HepG2 (cell line): ENCODE results near the gene CIAO2A. TPM values are rescaled to one million over a fixed set of nuclear protein-coding genes. Genes with fewer than 3 reads are reported as not detected.
A peak's percentile ranks its signal among the peaks of the same experiment; 100 is the strongest.

Experiments
- ARID2 ChIP-seq: sonication (generic); formaldehyde crosslinking; IDR thresholded peaks from 2 replicates; pipeline ENCODE4 v1.8.1; 2022; ENCODE audit warnings: mild to moderate bottlenecking, missing genetic modification reagents, borderline replicate concordance
- CC2D1A ChIP-seq: sonication (generic); formaldehyde crosslinking; IDR thresholded peaks from 2 replicates; pipeline ENCODE4 v1.8.1; 2023; ENCODE audit warnings: mild to moderate bottlenecking, missing genetic modification reagents
- ESRRA ChIP-seq: sonication (generic); formaldehyde crosslinking; IDR thresholded peaks from 2 replicates; pipeline ENCODE4 v1.5.1; 2020; ENCODE audit warnings: mild to moderate bottlenecking, low read depth, missing genetic modification reagents
- GPN1 ChIP-seq: sonication (generic); formaldehyde crosslinking; IDR thresholded peaks from 2 replicates; pipeline ENCODE4 v1.5.1; 2020; ENCODE audit warnings: missing genetic modification reagents, borderline replicate concordance
- ISX ChIP-seq: sonication (generic); formaldehyde crosslinking; conservative IDR thresholded peaks from 2 replicates; pipeline ENCODE4 v1.5.0; 2020; ENCODE audit warnings: missing genetic modification reagents
- MED8 ChIP-seq: sonication (generic); formaldehyde crosslinking; IDR thresholded peaks from 2 replicates; pipeline ENCODE4 v1.8.1; 2023; ENCODE audit warnings: mild to moderate bottlenecking, missing genetic modification reagents; ENCODE audit not compliant: insufficient replicate concordance
- PAX8 ChIP-seq: sonication (generic); formaldehyde crosslinking; IDR thresholded peaks from 2 replicates; pipeline ENCODE4 v1.8.0; 2022; ENCODE audit warnings: mild to moderate bottlenecking, missing genetic modification reagents, borderline replicate concordance
- PRMT3 ChIP-seq: sonication (generic); formaldehyde crosslinking; IDR thresholded peaks from 2 replicates; pipeline ENCODE4 v1.8.1; 2022; ENCODE audit warnings: low read depth, mild to moderate bottlenecking, moderate library complexity, missing genetic modification reagents, borderline replicate concordance
- SATB2 ChIP-seq: sonication (generic); formaldehyde crosslinking; IDR thresholded peaks from 2 replicates; pipeline ENCODE4 v1.5.0; 2020; ENCODE audit warnings: missing genetic modification reagents
- SETDB1 ChIP-seq: sonication (generic); formaldehyde crosslinking; IDR thresholded peaks from 2 replicates; pipeline ENCODE4 v1.5.1; 2020; ENCODE audit warnings: missing genetic modification reagents, mild to moderate bottlenecking, borderline replicate concordance
- SYNCRIP ChIP-seq: fragments of 200-400 bp; formaldehyde crosslinking; IDR thresholded peaks from 2 replicates; pipeline ENCODE4 v1.6.1; 2018; ENCODE audit warnings: mild to moderate bottlenecking, low read depth, low read length; ENCODE audit not compliant: insufficient read depth
- TARDBP ChIP-seq: sonication (generic); formaldehyde crosslinking; IDR thresholded peaks from 2 replicates; pipeline ENCODE4 v1.8.0; 2022; ENCODE audit warnings: mild to moderate bottlenecking, missing genetic modification reagents
- WIZ ChIP-seq: sonication (generic); formaldehyde crosslinking; IDR thresholded peaks from 2 replicates; pipeline ENCODE4 v1.5.1; 2020; ENCODE audit warnings: mild to moderate bottlenecking, missing genetic modification reagents
- ZNF232 ChIP-seq: sonication (generic); formaldehyde crosslinking; IDR thresholded peaks from 2 replicates; pipeline ENCODE4 v1.4.0; 2020; ENCODE audit warnings: missing genetic modification reagents, borderline replicate concordance
- ZNF383 ChIP-seq: sonication (generic); formaldehyde crosslinking; IDR thresholded peaks from 2 replicates; pipeline ENCODE4 v1.4.0; 2020; ENCODE audit warnings: missing genetic modification reagents, mild to moderate bottlenecking, borderline replicate concordance
- ZNF484 ChIP-seq: sonication (generic); formaldehyde crosslinking; IDR thresholded peaks from 2 replicates; pipeline ENCODE4 v1.5.1; 2020; ENCODE audit warnings: mild to moderate bottlenecking, low read depth, missing genetic modification reagents, borderline replicate concordance
- ZNF747 ChIP-seq: sonication (generic); formaldehyde crosslinking; IDR thresholded peaks from 2 replicates; pipeline ENCODE4 v1.8.1; 2023; ENCODE audit warnings: missing genetic modification reagents, mild to moderate bottlenecking, borderline replicate concordance
- ZNF775 ChIP-seq: sonication (generic); formaldehyde crosslinking; IDR thresholded peaks from 2 replicates; pipeline ENCODE4 v1.4.0; 2020; ENCODE audit warnings: missing genetic modification reagents, mild to moderate bottlenecking, moderate library complexity, borderline replicate concordance
- ZNF780A ChIP-seq: sonication (generic); formaldehyde crosslinking; IDR thresholded peaks from 2 replicates; pipeline ENCODE4 v1.8.0; 2022; ENCODE audit warnings: mild to moderate bottlenecking, missing genetic modification reagents, moderate library complexity
- ZNF792 ChIP-seq: IDR thresholded peaks from 2 replicates; pipeline ENCODE4 v1.6.1; 2016
- polyA plus RNA-seq, 8 experiments: library from polyadenylated mRNA; depleted of rRNA in 3 of 8; stranded (reverse) in 7 of 8; unstranded in 1 of 8; fragments of >200 nt; fragmentation: Illumina TruSeq in 4 of 8; extraction: Trizol in 4 of 8; gene quantifications; 2 replicates each; pipeline versions ENCODE4 v1.2.1 to v1.2.3, GENCODE V29; 2011 to 2016; ENCODE audit warnings: low read depth in 4 of 8, missing spikeins in 1 of 8, mixed read lengths in 1 of 8; ENCODE audit not compliant: insufficient read depth in 1 of 8
- total RNA-seq, 5 experiments: library from RNA; depleted of rRNA; stranded (reverse); fragments of >200 nt; fragmentation: Illumina TruSeq; extraction: Trizol; gene quantifications; 2 replicates each; pipeline ENCODE4 v1.2.3, GENCODE V29; 2016; ENCODE audit warnings: low read depth in 1 of 5
- TF ChIP-seq, protein P1 (sequence below): fragments of 450-650 bp; IDR thresholded peaks from 2 replicates; pipeline ENCODE4 v1.6.1; 2017
- TF ChIP-seq, protein P2 (sequence below): sonication (generic); formaldehyde crosslinking; conservative IDR thresholded peaks from 2 replicates; pipeline ENCODE4 v1.8.0; 2022; ENCODE audit warnings: mild to moderate bottlenecking, moderate library complexity, missing genetic modification reagents
- TF ChIP-seq, protein P3 (sequence below): sonication (generic); formaldehyde crosslinking; IDR thresholded peaks from 2 replicates; pipeline ENCODE4 v1.8.0; 2022; ENCODE audit warnings: missing genetic modification reagents, mild to moderate bottlenecking, moderate library complexity, borderline replicate concordance
- TF ChIP-seq, protein P4 (sequence below): sonication (generic); formaldehyde crosslinking; IDR thresholded peaks from 2 replicates; pipeline ENCODE4 v1.4.0; 2020; ENCODE audit warnings: missing genetic modification reagents

Gene CIAO2A
- total and polyA plus RNA-seq, 2 of the 13 experiments (the other 11 are each of a cell fraction or from before 2014, with no cell fraction given) = 83.0 to 100 TPM

DNA sequence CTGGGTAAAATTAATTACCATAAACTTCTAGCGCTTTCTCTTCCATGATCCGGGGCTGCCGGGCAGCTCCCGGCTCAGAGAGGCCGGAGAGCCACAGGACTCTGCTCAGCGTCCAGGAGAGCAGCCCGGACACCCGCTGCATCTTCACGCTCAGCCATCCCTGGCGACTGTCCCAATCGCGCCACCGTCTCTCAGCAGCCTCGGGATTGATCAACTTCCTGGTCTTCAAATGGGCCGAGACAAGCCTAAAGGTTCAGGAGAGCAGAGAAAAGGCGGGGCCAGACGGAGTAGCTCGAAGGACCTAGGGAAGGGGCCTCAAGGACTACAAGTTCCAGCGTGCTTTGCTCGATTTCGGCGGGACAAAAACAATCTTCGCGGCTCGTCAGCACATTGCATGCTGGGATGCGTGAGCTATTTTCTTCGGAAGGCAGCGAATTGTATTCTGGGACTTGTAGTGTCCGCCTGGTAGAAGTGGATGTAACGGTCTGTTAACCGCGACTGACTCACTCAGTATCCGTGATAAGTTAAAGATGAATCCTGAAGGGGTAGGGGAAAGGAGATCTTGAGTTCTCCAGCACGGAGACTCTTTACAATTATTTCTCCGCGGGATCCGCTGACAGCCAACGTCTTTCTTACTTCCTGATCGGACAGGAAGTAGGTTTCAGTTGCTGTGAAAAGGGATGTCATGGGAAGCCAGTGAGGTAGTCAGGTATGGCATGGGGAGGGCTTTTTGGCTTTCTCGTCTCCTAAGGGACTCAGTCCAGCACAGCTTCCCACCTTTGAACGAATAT is at the start of gene CIAO2A (continued):
- no peak for TF ChIP-seq MED8 (CRISPR knock-in tag)
- no peak for TF ChIP-seq ARID2 (CRISPR knock-in tag)
- TF ChIP-seq ESRRA (CRISPR knock-in tag) = no peak
- TF ChIP-seq GPN1 (CRISPR knock-in tag) = no peak
- TF ChIP-seq, protein P1, sequence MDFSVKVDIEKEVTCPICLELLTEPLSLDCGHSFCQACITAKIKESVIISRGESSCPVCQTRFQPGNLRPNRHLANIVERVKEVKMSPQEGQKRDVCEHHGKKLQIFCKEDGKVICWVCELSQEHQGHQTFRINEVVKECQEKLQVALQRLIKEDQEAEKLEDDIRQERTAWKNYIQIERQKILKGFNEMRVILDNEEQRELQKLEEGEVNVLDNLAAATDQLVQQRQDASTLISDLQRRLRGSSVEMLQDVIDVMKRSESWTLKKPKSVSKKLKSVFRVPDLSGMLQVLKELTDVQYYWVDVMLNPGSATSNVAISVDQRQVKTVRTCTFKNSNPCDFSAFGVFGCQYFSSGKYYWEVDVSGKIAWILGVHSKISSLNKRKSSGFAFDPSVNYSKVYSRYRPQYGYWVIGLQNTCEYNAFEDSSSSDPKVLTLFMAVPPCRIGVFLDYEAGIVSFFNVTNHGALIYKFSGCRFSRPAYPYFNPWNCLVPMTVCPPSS = no peak
- TF ChIP-seq, protein P2, sequence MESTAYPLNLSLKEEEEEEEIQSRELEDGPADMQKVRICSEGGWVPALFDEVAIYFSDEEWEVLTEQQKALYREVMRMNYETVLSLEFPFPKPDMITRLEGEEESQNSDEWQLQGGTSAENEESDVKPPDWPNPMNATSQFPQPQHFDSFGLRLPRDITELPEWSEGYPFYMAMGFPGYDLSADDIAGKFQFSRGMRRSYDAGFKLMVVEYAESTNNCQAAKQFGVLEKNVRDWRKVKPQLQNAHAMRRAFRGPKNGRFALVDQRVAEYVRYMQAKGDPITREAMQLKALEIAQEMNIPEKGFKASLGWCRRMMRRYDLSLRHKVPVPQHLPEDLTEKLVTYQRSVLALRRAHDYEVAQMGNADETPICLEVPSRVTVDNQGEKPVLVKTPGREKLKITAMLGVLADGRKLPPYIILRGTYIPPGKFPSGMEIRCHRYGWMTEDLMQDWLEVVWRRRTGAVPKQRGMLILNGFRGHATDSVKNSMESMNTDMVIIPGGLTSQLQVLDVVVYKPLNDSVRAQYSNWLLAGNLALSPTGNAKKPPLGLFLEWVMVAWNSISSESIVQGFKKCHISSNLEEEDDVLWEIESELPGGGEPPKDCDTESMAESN (CRISPR knock-in tag) = no peak; the same call in 1 of the 2 replicates
- no peak for TF ChIP-seq SYNCRIP
- TF ChIP-seq SETDB1 = no peak
- TF ChIP-seq PAX8 (CRISPR knock-in tag) = no peak
- no peak for TF ChIP-seq CC2D1A (CRISPR knock-in tag)
- TF ChIP-seq, protein P3, sequence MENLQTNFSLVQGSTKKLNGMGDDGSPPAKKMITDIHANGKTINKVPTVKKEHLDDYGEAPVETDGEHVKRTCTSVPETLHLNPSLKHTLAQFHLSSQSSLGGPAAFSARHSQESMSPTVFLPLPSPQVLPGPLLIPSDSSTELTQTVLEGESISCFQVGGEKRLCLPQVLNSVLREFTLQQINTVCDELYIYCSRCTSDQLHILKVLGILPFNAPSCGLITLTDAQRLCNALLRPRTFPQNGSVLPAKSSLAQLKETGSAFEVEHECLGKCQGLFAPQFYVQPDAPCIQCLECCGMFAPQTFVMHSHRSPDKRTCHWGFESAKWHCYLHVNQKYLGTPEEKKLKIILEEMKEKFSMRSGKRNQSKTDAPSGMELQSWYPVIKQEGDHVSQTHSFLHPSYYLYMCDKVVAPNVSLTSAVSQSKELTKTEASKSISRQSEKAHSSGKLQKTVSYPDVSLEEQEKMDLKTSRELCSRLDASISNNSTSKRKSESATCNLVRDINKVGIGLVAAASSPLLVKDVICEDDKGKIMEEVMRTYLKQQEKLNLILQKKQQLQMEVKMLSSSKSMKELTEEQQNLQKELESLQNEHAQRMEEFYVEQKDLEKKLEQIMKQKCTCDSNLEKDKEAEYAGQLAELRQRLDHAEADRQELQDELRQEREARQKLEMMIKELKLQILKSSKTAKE = no peak
- TF ChIP-seq, protein P4, sequence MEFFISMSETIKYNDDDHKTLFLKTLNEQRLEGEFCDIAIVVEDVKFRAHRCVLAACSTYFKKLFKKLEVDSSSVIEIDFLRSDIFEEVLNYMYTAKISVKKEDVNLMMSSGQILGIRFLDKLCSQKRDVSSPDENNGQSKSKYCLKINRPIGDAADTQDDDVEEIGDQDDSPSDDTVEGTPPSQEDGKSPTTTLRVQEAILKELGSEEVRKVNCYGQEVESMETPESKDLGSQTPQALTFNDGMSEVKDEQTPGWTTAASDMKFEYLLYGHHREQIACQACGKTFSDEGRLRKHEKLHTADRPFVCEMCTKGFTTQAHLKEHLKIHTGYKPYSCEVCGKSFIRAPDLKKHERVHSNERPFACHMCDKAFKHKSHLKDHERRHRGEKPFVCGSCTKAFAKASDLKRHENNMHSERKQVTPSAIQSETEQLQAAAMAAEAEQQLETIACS (CRISPR knock-in tag) = no peak
- TF ChIP-seq SATB2 (CRISPR knock-in tag) = no peak
- no peak for TF ChIP-seq WIZ (CRISPR knock-in tag)
- TF ChIP-seq TARDBP (CRISPR knock-in tag) = peak; percentile 71
- no peak for TF ChIP-seq ZNF383 (CRISPR knock-in tag)
- no peak for TF ChIP-seq ZNF792 (CRISPR knock-in tag)
- no peak for TF ChIP-seq ISX (CRISPR knock-in tag)
- no peak for TF ChIP-seq ZNF747 (CRISPR knock-in tag)
- no peak for TF ChIP-seq ZNF775 (CRISPR knock-in tag)
- TF ChIP-seq ZNF232 (CRISPR knock-in tag) = no peak; the same call in 1 of the 2 replicates
- TF ChIP-seq PRMT3 (CRISPR knock-in tag) = no peak
- TF ChIP-seq ZNF780A (CRISPR knock-in tag) = no peak
- TF ChIP-seq ZNF484 = no peak
